ENCODE measurements around the gene ARFGEF3. TPM values are rescaled to one million over a fixed set of nuclear protein-coding genes. Genes with fewer than 3 reads are reported as not detected.

Gene ARFGEF3
- total and polyA plus RNA-seq, 2 donors = 0.19 to 0.21 TPM

GRCh38 chr6:138374230-138374629 lies 212.5 kb downstream of the ARFGEF3 start:
- Histone ChIP-seq H3K27ac (ENCODE audit: low read depth in 1 of 2, low read length in 1 of 2) (no peak overlapping the region), H3K27me3 (ENCODE audit: control insufficient read depth in 2 of 2, insufficient read depth in 1 of 2, low read length in 1 of 2) (no peaks in the 10 kb centered on the region), H3K36me3 (ENCODE audit: control insufficient read depth in 2 of 2, insufficient read depth in 2 of 2, low read length in 1 of 2) (no peaks in the 10 kb centered on the region), H3K9me3 (ENCODE audit: control insufficient read depth in 2 of 2, insufficient read depth in 1 of 2, low read length in 1 of 2) (no peaks in the 10 kb centered on the region), H3K4me1 (ENCODE audit: control insufficient read depth in 2 of 2, insufficient read depth in 2 of 2, low read length in 2 of 2) (no peaks in the 10 kb centered on the region), H3K4me3 (ENCODE audit: low read length in 2 of 2) (no peak overlapping the region)
- DNase-seq (ENCODE audit: low read depth in 6 of 9, low spot score in 9 of 9) = no peak

GRCh38 chr6:138374815-138375214 lies 213.1 kb downstream of the ARFGEF3 start:
- 94% methylated on average over 2 of the region's 2 CpGs for whole genome bisulfite sequencing
- no peaks in the 10 kb centered on the region for H3K36me3 ChIP-seq (ENCODE audit: control insufficient read depth in 2 of 2, insufficient read depth in 2 of 2, low read length in 1 of 2)
- H3K27ac ChIP-seq (ENCODE audit: low read depth in 1 of 2, low read length in 1 of 2) = no peak overlapping the region
- no peak for DNase-seq (ENCODE audit: low read depth in 6 of 9, low spot score in 9 of 9)
- no peaks in the 10 kb centered on the region for H3K4me1 ChIP-seq (ENCODE audit: control insufficient read depth in 2 of 2, insufficient read depth in 2 of 2, low read length in 2 of 2)
- no peaks in the 10 kb centered on the region for H3K9me3 ChIP-seq (ENCODE audit: control insufficient read depth in 2 of 2, insufficient read depth in 1 of 2, low read length in 1 of 2)
- H3K4me3 ChIP-seq (ENCODE audit: low read length in 2 of 2) = no peak overlapping the region
- H3K27me3 ChIP-seq (ENCODE audit: control insufficient read depth in 2 of 2, insufficient read depth in 1 of 2, low read length in 1 of 2) = no peaks in the 10 kb centered on the region

DNA sequence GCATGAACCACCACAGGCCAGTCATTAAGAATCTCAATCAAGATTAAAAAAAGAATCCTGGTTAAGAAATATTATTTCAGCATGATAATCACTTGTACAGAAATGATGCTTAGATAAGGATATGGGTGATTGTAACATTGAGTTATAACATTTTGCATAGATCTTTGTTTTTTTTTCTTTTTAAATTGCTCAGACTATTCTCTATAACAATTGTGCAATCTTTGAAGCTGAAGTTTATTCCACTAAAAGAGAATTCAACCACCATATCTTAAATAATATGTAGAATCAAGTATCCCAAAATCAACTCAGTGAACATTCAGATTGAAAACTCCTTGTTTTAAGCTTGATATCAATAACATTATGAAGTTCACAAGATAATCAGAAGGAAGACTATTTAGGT lies 215.3 kb downstream of the ARFGEF3 start:
- Histone ChIP-seq H3K27ac (ENCODE audit: low read depth in 1 of 2, low read length in 1 of 2) (no peak overlapping the region), H3K27me3 (ENCODE audit: control insufficient read depth in 2 of 2, insufficient read depth in 1 of 2, low read length in 1 of 2) (no peaks in the 10 kb centered on the region), H3K36me3 (ENCODE audit: control insufficient read depth in 2 of 2, insufficient read depth in 2 of 2, low read length in 1 of 2) (no peaks in the 10 kb centered on the region), H3K9me3 (ENCODE audit: control insufficient read depth in 2 of 2, insufficient read depth in 1 of 2, low read length in 1 of 2) (no peaks in the 10 kb centered on the region), H3K4me3 (ENCODE audit: low read length in 2 of 2) (no peak overlapping the region), H3K4me1 (ENCODE audit: control insufficient read depth in 2 of 2, insufficient read depth in 2 of 2, low read length in 2 of 2) (no peaks in the 10 kb centered on the region)
- no peak for DNase-seq (ENCODE audit: low read depth in 6 of 9, low spot score in 9 of 9)

GRCh38 chr6:138377844-138378243 lies 216.1 kb downstream of the ARFGEF3 start, which contains the start of gene SMIM28:
Gene SMIM28, plus strand, starts transcription at chr6:138377905. Its CDS starts 168 bp downstream, at chr6:138378073.
- no peak for DNase-seq (ENCODE audit: low read depth in 6 of 9, low spot score in 9 of 9)
- 93% methylated on average over 6 of the region's 6 CpGs for WGBS
- no peaks in the 10 kb centered on the region for H3K4me1 ChIP-seq (ENCODE audit: control insufficient read depth in 2 of 2, insufficient read depth in 2 of 2, low read length in 2 of 2)

GRCh38 chr6:138378463-138378862 lies 216.7 kb downstream of the ARFGEF3 start:
- WGBS = 92% methylated on average over 4 of the region's 4 CpGs
- no peaks in the 10 kb centered on the region for H3K36me3 ChIP-seq (ENCODE audit: control insufficient read depth in 2 of 2, insufficient read depth in 2 of 2, low read length in 1 of 2)
- DNase-seq (ENCODE audit: low read depth in 6 of 9, low spot score in 9 of 9) = no peak
- H3K27me3 ChIP-seq (ENCODE audit: control insufficient read depth in 2 of 2, insufficient read depth in 1 of 2, low read length in 1 of 2) = no peaks in the 10 kb centered on the region
- H3K4me1 ChIP-seq (ENCODE audit: control insufficient read depth in 2 of 2, insufficient read depth in 2 of 2, low read length in 2 of 2) = no peaks in the 10 kb centered on the region
- H3K9me3 ChIP-seq (ENCODE audit: control insufficient read depth in 2 of 2, insufficient read depth in 1 of 2, low read length in 1 of 2) = no peaks in the 10 kb centered on the region
- H3K4me3 ChIP-seq (ENCODE audit: low read length in 2 of 2) = no peak overlapping the region
- no peak overlapping the region for H3K27ac ChIP-seq (ENCODE audit: low read depth in 1 of 2, low read length in 1 of 2)

More at GRCh38 chr6:138377844-138378243, 216.1 kb downstream of the ARFGEF3 start, which contains the start of gene SMIM28:
- Histone ChIP-seq H3K36me3 (ENCODE audit: control insufficient read depth in 2 of 2, insufficient read depth in 2 of 2, low read length in 1 of 2) (no peaks in the 10 kb centered on the region), H3K27ac (ENCODE audit: low read depth in 1 of 2, low read length in 1 of 2) (no peak within 1 kb of the TSS), H3K27me3 (ENCODE audit: control insufficient read depth in 2 of 2, insufficient read depth in 1 of 2, low read length in 1 of 2) (no peaks in the 10 kb centered on the region), H3K4me3 (ENCODE audit: low read length in 2 of 2) (no peak within 1 kb of the TSS), H3K9me3 (ENCODE audit: control insufficient read depth in 2 of 2, insufficient read depth in 1 of 2, low read length in 1 of 2) (no peaks in the 10 kb centered on the region)

GRCh38 chr6:138382498-138383265 lies 220.9 kb downstream of the ARFGEF3 start:
- no peak for DNase-seq (ENCODE audit: low read depth in 6 of 9, low spot score in 9 of 9)
- Histone ChIP-seq H3K36me3 (ENCODE audit: control insufficient read depth in 2 of 2, insufficient read depth in 2 of 2, low read length in 1 of 2) (no peaks in the 10 kb centered on the region), H3K4me1 (ENCODE audit: control insufficient read depth in 2 of 2, insufficient read depth in 2 of 2, low read length in 2 of 2) (no peaks in the 10 kb centered on the region), H3K27ac (ENCODE audit: low read depth in 1 of 2, low read length in 1 of 2) (no peak overlapping the region), H3K4me3 (ENCODE audit: low read length in 2 of 2) (no peak overlapping the region), H3K9me3 (ENCODE audit: control insufficient read depth in 2 of 2, insufficient read depth in 1 of 2, low read length in 1 of 2) (no peaks in the 10 kb centered on the region), H3K27me3 (ENCODE audit: control insufficient read depth in 2 of 2, insufficient read depth in 1 of 2, low read length in 1 of 2) (no peaks in the 10 kb centered on the region)
- whole genome bisulfite sequencing = 96% methylated on average over 8 of the region's 8 CpGs

DNA sequence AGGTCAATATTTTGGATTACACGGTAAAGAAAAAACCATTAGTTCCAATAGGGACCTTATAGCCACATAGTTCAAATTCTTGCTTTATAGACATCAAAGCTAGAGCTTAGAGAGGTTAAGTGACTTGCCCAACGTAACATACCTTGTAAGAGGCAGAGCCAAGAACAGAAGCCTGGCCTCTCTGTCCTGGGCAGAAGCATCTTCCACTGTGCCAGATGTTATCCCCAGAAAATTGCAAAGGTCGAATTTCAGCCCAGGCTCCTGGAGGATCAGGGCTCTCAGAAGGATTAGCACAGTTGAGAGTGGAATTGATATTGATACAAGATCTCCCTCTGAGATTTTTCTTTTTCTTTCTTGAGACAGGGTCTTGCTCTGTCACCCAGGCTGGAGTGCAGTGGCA lies 222.0 kb downstream of the ARFGEF3 start:
- H3K36me3 ChIP-seq (ENCODE audit: control insufficient read depth in 2 of 2, insufficient read depth in 2 of 2, low read length in 1 of 2) = no peaks in the 10 kb centered on the region
- H3K27me3 ChIP-seq (ENCODE audit: control insufficient read depth in 2 of 2, insufficient read depth in 1 of 2, low read length in 1 of 2) = no peaks in the 10 kb centered on the region
- no peaks in the 10 kb centered on the region for H3K4me1 ChIP-seq (ENCODE audit: control insufficient read depth in 2 of 2, insufficient read depth in 2 of 2, low read length in 2 of 2)
- WGBS = 89% methylated on average over 3 of the region's 3 CpGs
- DNase-seq (ENCODE audit: low read depth in 6 of 9, low spot score in 9 of 9) = no peak
- H3K9me3 ChIP-seq (ENCODE audit: control insufficient read depth in 2 of 2, insufficient read depth in 1 of 2, low read length in 1 of 2) = no peaks in the 10 kb centered on the region
- H3K4me3 ChIP-seq (ENCODE audit: low read length in 2 of 2) = no peak overlapping the region
- no peak overlapping the region for H3K27ac ChIP-seq (ENCODE audit: low read depth in 1 of 2, low read length in 1 of 2)

- Histone ChIP-seq H3K27me3 (ENCODE audit: control insufficient read depth in 2 of 2, insufficient read depth in 1 of 2, low read length in 1 of 2) (no peaks in the 10 kb centered on the region), H3K36me3 (ENCODE audit: control insufficient read depth in 2 of 2, insufficient read depth in 2 of 2, low read length in 1 of 2) (no peaks in the 10 kb centered on the region), H3K9me3 (ENCODE audit: control insufficient read depth in 2 of 2, insufficient read depth in 1 of 2, low read length in 1 of 2) (no peaks in the 10 kb centered on the region), H3K4me3 (ENCODE audit: low read length in 2 of 2) (no peak overlapping the region), H3K27ac (ENCODE audit: low read depth in 1 of 2, low read length in 1 of 2) (no peak overlapping the region), H3K4me1 (ENCODE audit: control insufficient read depth in 2 of 2, insufficient read depth in 2 of 2, low read length in 2 of 2) (no peaks in the 10 kb centered on the region)
- no peak for DNase-seq (ENCODE audit: low read depth in 6 of 9, low spot score in 9 of 9)
- over 99% methylated on average over 3 of the region's 3 CpGs for WGBS
Measured at GRCh38 chr6:138386897-138387296, 225.2 kb downstream of the ARFGEF3 start.

DNA sequence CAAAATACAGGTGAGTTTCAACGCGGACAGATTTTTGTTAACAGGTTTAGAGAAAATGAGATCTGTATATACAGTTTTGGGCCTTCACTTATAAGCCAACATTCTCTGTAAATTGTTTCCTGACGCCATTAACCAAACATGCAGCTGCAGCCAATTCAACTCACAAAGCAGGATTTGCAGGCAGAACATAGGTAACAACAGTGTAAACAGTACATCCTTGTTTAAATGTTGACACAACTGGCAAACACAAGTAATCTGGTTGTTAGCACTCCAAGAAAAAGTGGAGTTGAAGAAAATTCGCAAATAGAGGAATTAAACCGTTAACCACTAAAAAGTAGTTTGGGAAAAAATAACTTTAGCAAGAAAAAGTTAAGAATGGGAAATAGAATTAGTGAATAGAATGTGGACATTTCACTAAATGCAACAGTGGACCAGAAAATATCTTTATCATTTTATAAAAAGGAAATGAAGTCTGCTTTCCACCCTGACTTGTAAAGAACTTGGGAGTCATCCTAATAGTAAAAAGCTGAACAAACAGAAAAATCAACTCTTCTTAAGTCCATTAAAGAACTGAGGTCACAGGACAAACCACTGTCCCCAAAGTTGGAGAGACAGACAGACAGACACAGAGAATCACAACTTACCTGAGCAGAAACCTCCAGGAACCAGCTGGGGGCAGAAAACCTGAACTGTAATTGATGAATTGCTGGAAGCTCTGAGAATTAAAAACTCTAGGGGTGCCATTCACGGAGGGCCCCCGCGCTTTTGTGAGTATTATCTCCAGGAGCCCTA lies 226.0 kb downstream of the ARFGEF3 start:
- H3K36me3 ChIP-seq (ENCODE audit: control insufficient read depth in 2 of 2, insufficient read depth in 2 of 2, low read length in 1 of 2) = no peaks in the 10 kb centered on the region
- 95% methylated on average over 8 of the region's 8 CpGs for WGBS
- DNase-seq (ENCODE audit: low read depth in 6 of 9, low spot score in 9 of 9) = no peak
- no peaks in the 10 kb centered on the region for H3K27me3 ChIP-seq (ENCODE audit: control insufficient read depth in 2 of 2, insufficient read depth in 1 of 2, low read length in 1 of 2)
- no peaks in the 10 kb centered on the region for H3K9me3 ChIP-seq (ENCODE audit: control insufficient read depth in 2 of 2, insufficient read depth in 1 of 2, low read length in 1 of 2)
- no peaks in the 10 kb centered on the region for H3K4me1 ChIP-seq (ENCODE audit: control insufficient read depth in 2 of 2, insufficient read depth in 2 of 2, low read length in 2 of 2)
- H3K4me3 ChIP-seq (ENCODE audit: low read length in 2 of 2) = no peak overlapping the region
- no peak overlapping the region for H3K27ac ChIP-seq (ENCODE audit: low read depth in 1 of 2, low read length in 1 of 2)
